H9 (cell line): Measurements from ENCODE around the gene GJD4. TPM values are rescaled to one million over a fixed set of nuclear protein-coding genes. Genes with fewer than 3 reads are reported as not detected.

ENCODE experiments used
- DNase-seq: peaks from one replicate; pipeline ENCODE4 v3.0.0-alpha.2; 2017
- H2AFZ ChIP-seq: one replicate; pipeline ENCODE4 v1.6.1; 2013; ENCODE audit warnings: mild to moderate bottlenecking, low read length, control low read depth, moderate library complexity
- H2AK5ac ChIP-seq: 2 replicates; pipeline ENCODE4 v1.6.1; 2013; ENCODE audit warnings: low read length, control low read depth, mixed read lengths; ENCODE audit not compliant: insufficient read length
- H2BK120ac ChIP-seq: one replicate; pipeline ENCODE4 v1.6.1; 2013; ENCODE audit warnings: low read depth, mild to moderate bottlenecking, low read length, control low read depth, inconsistent platforms; ENCODE audit not compliant: poor library complexity, severe bottlenecking
- H2BK12ac ChIP-seq: 2 replicates; pipeline ENCODE4 v1.6.1; 2013; ENCODE audit warnings: low read length, control low read depth, mixed read lengths, low read depth; ENCODE audit not compliant: insufficient read length
- H2BK15ac ChIP-seq: 2 replicates; pipeline ENCODE4 v1.6.1; 2013; ENCODE audit warnings: low read depth, low read length, control low read depth
- H2BK20ac ChIP-seq: one replicate; pipeline ENCODE4 v1.6.1; 2013; ENCODE audit warnings: low read depth, mild to moderate bottlenecking, low read length, control low read depth, inconsistent platforms; ENCODE audit not compliant: poor library complexity, severe bottlenecking
- H2BK5ac ChIP-seq: 2 replicates; pipeline ENCODE4 v1.6.1; 2013; ENCODE audit warnings: low read length, control low read depth, mixed read lengths; ENCODE audit not compliant: insufficient read length
- H3K14ac ChIP-seq: 2 replicates; pipeline ENCODE4 v1.6.1; 2013; ENCODE audit warnings: low read length, control low read depth; ENCODE audit not compliant: insufficient read depth
- H3K18ac ChIP-seq: 2 replicates; pipeline ENCODE4 v1.6.1; 2013; ENCODE audit warnings: low read depth, mild to moderate bottlenecking, mixed read lengths, low read length, control low read depth; ENCODE audit not compliant: insufficient read length
- H3K23ac ChIP-seq: 2 replicates; pipeline ENCODE4 v1.6.1; 2013; ENCODE audit warnings: low read length, control low read depth, mixed read lengths, low read depth; ENCODE audit not compliant: insufficient read length
- H3K23me2 ChIP-seq: 2 replicates; pipeline ENCODE4 v1.6.1; 2013; ENCODE audit warnings: low read depth, mild to moderate bottlenecking, mixed read lengths, low read length, control low read depth; ENCODE audit not compliant: insufficient read length, poor library complexity, severe bottlenecking
- H3K27ac ChIP-seq: 2 replicates; pipeline ENCODE4 v1.5.1; 2013; ENCODE audit warnings: low read length, control low read depth, mixed read lengths, low read depth; ENCODE audit not compliant: insufficient read length
- H3K27me3 ChIP-seq: 2 replicates; pipeline ENCODE4 v1.6.1; 2013; ENCODE audit warnings: low read length, control low read depth, inconsistent platforms; ENCODE audit not compliant: insufficient read depth
- H3K4ac ChIP-seq: 2 replicates; pipeline ENCODE4 v1.6.1; 2013; ENCODE audit warnings: low read depth, mild to moderate bottlenecking, control low read depth, inconsistent platforms, low read length, moderate library complexity
- H3K4me1 ChIP-seq: 2 replicates; pipeline ENCODE4 v1.6.1; 2013; ENCODE audit warnings: low read length, control low read depth, inconsistent platforms; ENCODE audit not compliant: insufficient read depth
- H3K4me2 ChIP-seq: 2 replicates; pipeline ENCODE4 v1.6.1; 2013; ENCODE audit warnings: low read length, control low read depth, mixed read lengths; ENCODE audit not compliant: insufficient read length, insufficient read depth
- H3K56ac ChIP-seq: 2 replicates; pipeline ENCODE4 v1.6.1; 2013; ENCODE audit warnings: low read depth, mild to moderate bottlenecking, mixed read lengths, low read length, control low read depth; ENCODE audit not compliant: insufficient read length
- H3K79me1 ChIP-seq: 2 replicates; pipeline ENCODE4 v1.6.1; 2013; ENCODE audit warnings: low read depth, mild to moderate bottlenecking, moderate library complexity, low read length, control low read depth, inconsistent platforms; ENCODE audit not compliant: insufficient read depth, poor library complexity, severe bottlenecking
- H3K79me2 ChIP-seq: 2 replicates; pipeline ENCODE4 v1.6.1; 2013; ENCODE audit warnings: low read length, control low read depth, inconsistent platforms; ENCODE audit not compliant: insufficient read depth
- H3K9ac ChIP-seq: 2 replicates; pipeline ENCODE4 v1.6.1; 2013; ENCODE audit warnings: low read length, control low read depth, mixed read lengths; ENCODE audit not compliant: insufficient read length; ENCODE audit errors: extremely low read depth
- H3K9me3 ChIP-seq: one replicate; pipeline ENCODE4 v1.6.1; 2013; ENCODE audit warnings: low read depth, low read length, inconsistent platforms; ENCODE audit not compliant: control insufficient read depth
- H3T11ph ChIP-seq: one replicate; pipeline ENCODE4 v1.6.1; 2013; ENCODE audit warnings: mild to moderate bottlenecking, low read length, control low read depth, inconsistent platforms
- H4K20me1 ChIP-seq: one replicate; pipeline ENCODE4 v1.6.1; 2013; ENCODE audit not compliant: control insufficient read depth, insufficient read length, insufficient read depth
- H4K5ac ChIP-seq: 2 replicates; pipeline ENCODE4 v1.6.1; 2013; ENCODE audit warnings: low read depth, mild to moderate bottlenecking, mixed read lengths, low read length, control low read depth; ENCODE audit not compliant: insufficient read length
- H4K8ac ChIP-seq: replicated peaks from 2 replicates; pipeline ENCODE4 v1.6.1; 2013; ENCODE audit warnings: low read length, control low read depth, mixed read lengths, low read depth; ENCODE audit not compliant: insufficient read length
- H4K91ac ChIP-seq: 2 replicates; pipeline ENCODE4 v1.6.1; 2013; ENCODE audit warnings: low read depth, mild to moderate bottlenecking, moderate library complexity, mixed read lengths, low read length, control low read depth; ENCODE audit not compliant: insufficient read length
- H3K27ac Mint-ChIP-seq, 3 experiments: 2 replicates in 2 of 3; 3 replicates in 1 of 3; pipeline ENCODE4 v1.8.0; 2020 to 2021; ENCODE audit warnings: mixed read lengths in 3 of 3, mild to moderate bottlenecking in 1 of 3, moderate library complexity in 1 of 3
- H3K27me3 Mint-ChIP-seq: 2 replicates; pipeline ENCODE4 v1.8.0; 2021; ENCODE audit warnings: low read depth, mild to moderate bottlenecking, moderate library complexity, mixed read lengths
- H3K36me3 Mint-ChIP-seq, 3 experiments: 2 replicates in 2 of 3; 3 replicates in 1 of 3; pipeline ENCODE4 v1.8.0; 2020 to 2021; ENCODE audit warnings: low read depth in 3 of 3, mixed read lengths in 3 of 3; ENCODE audit not compliant: insufficient read depth in 1 of 3
- H3K4me1 Mint-ChIP-seq, 2 experiments: 2 replicates each; pipeline ENCODE4 v1.8.0; 2020; ENCODE audit warnings: mixed read lengths in 2 of 2
- H3K4me3 Mint-ChIP-seq, 2 experiments: 2 replicates in 1 of 2; 3 replicates in 1 of 2; pipeline ENCODE4 v1.8.0; 2020 to 2021; ENCODE audit warnings: mild to moderate bottlenecking in 2 of 2, mixed read lengths in 2 of 2, moderate library complexity in 1 of 2
- H3K9me3 Mint-ChIP-seq, 2 experiments: 2 replicates in 1 of 2; 3 replicates in 1 of 2; pipeline ENCODE4 v1.8.0; 2020; ENCODE audit warnings: mild to moderate bottlenecking in 2 of 2, mixed read lengths in 2 of 2, moderate library complexity in 1 of 2
- CTCF ChIP-seq: fragments of 200-600 bp; sonication (generic); conservative IDR thresholded peaks from 3 replicates; pipeline ENCODE4 v1.8.0; 2021; ENCODE audit warnings: antibody characterized with exemption, mild to moderate bottlenecking
- WGBS: extraction: QIAGEN DNeasy Blood & Tissue Kit; methylation state at CpG from one replicate; pipeline ENCODE4 v1.1.7; 2013; ENCODE audit warnings: missing lambda C conversion rate, low lambda C conversion rate, mixed read lengths; ENCODE audit not compliant: insufficient read length; ENCODE audit errors: extremely low coverage; 5-methylcytosine and 5-hydroxymethylcytosine counted together
- total RNA-seq: library from RNA; stranded (reverse); gene quantifications from 2 replicates; pipeline ENCODE4 v1.2.1, GENCODE V29; 2021

GJD4 gene
- total RNA-seq, 1 experiment from 2014 or later: not detected

- Histone ChIP-seq H2BK12ac (no peak overlapping the region), H3K23me2 (no peaks in the 10 kb centered on the region), H3K27me3 (no peaks in the 10 kb centered on the region), H2BK15ac (no peak overlapping the region), H4K20me1 (no peaks in the 10 kb centered on the region), H4K5ac (no peak overlapping the region), H3K9ac (no peak overlapping the region), H3K56ac (no peak overlapping the region), H3K79me1 (no peaks in the 10 kb centered on the region), H3T11ph (no peak overlapping the region), H3K14ac (no peak overlapping the region), H2BK120ac (no peak overlapping the region), H3K4ac (no peak overlapping the region), H2AK5ac (peak overlapping the region; percentile 23), H3K23ac (no peak overlapping the region), H3K27ac (no peak overlapping the region), H2BK20ac (no peak overlapping the region), H3K4me2 (no peak overlapping the region), H4K8ac (no peak overlapping the region), H3K4me1 (peaks cover 4% of the 10 kb centered on the region; the same call in 1 of the 2 replicates), H4K91ac (no peak overlapping the region), H2BK5ac (no peak overlapping the region), H3K18ac (no peak overlapping the region), H2AFZ (no peak overlapping the region), H3K9me3 (no peaks in the 10 kb centered on the region), H3K79me2 (no peaks in the 10 kb centered on the region)
- peaks cover 26 to 32% of the 10 kb centered on the region in 2 experiments for H3K4me1 Mint-ChIP-seq
- H3K27me3 Mint-ChIP-seq: no peaks in the 10 kb centered on the region
- no CpG with 5 or more reads among the region's 5 CpGs for WGBS
- no peak for DNase-seq
- peaks cover 5 to 7% (median 6%) of the 10 kb centered on the region in 3 experiments; a peak in 6 of 7 replicates for H3K36me3 Mint-ChIP-seq
- H3K4me3 Mint-ChIP-seq: no peak overlapping the region
- no peak overlapping the region for H3K27ac Mint-ChIP-seq
- H3K9me3 Mint-ChIP-seq: peaks cover 5% of the 10 kb centered on the region in 2 experiments; a peak in 3 of 5 replicates
- no peak for TF ChIP-seq CTCF
Observed at GRCh38 chr10:35657621-35658020, 52.5 kb downstream of the GJD4 start.

Other genes starting within 250 kb of the GJD4 start
- gene FZD8, start 37.0 kb downstream of the GJD4 start, total RNA-seq: 13.8 and 15.1 TPM in 2 replicates